ENCODE data around the gene EEA1.

Gene EEA1

DNA sequence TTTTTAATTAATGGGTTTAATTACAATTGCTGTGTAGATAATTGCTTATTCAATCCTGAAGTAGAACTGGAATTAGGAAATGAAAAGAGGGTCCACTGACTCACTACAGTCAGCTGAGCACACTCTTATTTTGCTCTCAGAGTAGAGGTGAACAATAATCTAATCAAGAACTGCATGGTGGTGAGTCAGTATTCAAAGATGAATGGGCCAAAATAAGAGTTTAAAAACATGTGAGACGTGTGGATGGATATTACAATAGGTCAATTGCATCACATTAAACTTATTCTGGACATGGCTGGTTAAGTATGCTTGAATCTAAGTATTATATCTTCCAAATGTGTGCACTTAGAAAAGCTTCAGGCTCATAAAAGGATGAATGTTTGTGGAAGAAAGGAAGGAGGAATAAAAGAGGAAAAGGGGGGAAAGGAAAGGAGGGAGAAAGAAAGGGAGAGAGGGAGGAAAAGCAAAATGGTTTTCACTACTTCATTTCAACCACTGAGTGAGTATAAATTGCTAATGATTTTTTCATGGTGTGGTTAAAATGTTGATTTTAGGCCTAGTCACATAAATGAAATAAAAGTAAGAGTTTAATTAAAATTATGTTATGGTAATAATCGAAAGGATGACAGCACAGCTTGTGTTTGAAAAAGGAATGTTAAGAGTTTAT is 27.0 kb upstream of the EEA1 start:
- Histone ChIP-seq H3K9ac (ENCODE audit: low read length in 5 of 5) (no peak overlapping the region), H3K27me3 (ENCODE audit: control insufficient read depth in 5 of 5, insufficient read depth in 4 of 5, low read length in 5 of 5) (no peaks in the 10 kb centered on the region), H3K4me1 (ENCODE audit: control insufficient read depth in 5 of 5, insufficient read depth in 5 of 5, low read length in 5 of 5) (peaks cover 0 to 2% (median 0%) of the 10 kb centered on the region in 5 donors), H3K4me3 (ENCODE audit: low read depth in 1 of 5, low read length in 5 of 5) (no peak overlapping the region), H3K27ac (ENCODE audit: low read depth, low read length) (no peak overlapping the region), H3K9me3 (ENCODE audit: control insufficient read depth in 5 of 5, low read length in 5 of 5) (peaks cover 0 to 18% (median 11%) of the 10 kb centered on the region in 5 donors), H3K36me3 (ENCODE audit: control insufficient read depth in 5 of 5, insufficient read depth in 5 of 5, low read length in 5 of 5) (no peaks in the 10 kb centered on the region)

DNA sequence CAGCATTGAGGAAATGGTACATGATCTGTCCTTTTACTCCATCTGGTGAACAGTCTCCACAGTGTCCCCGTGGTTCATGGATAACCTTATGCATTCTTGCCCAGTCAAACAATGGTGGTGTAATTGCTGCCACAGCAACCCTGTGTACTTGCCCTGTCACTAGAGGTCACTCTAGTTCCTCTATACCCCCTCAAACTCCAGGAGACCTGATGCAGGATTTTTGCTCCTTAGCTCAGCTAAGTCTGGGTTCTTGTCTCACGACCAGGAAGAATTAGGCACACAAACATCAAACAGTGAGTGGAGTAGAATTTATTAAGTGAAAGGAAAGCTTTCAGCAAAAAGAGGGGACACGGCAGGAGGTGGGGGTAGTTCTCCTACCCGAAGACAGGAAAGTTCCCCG is 24.7 kb upstream of the EEA1 start:
- Histone ChIP-seq H3K9me3 (ENCODE audit: control insufficient read depth in 5 of 5, low read length in 5 of 5) (peaks cover 0 to 18% (median 11%) of the 10 kb centered on the region in 5 donors), H3K9ac (ENCODE audit: low read length in 5 of 5) (no peak overlapping the region), H3K4me1 (ENCODE audit: control insufficient read depth in 5 of 5, insufficient read depth in 5 of 5, low read length in 5 of 5) (peaks cover 0 to 2% (median 0%) of the 10 kb centered on the region in 5 donors), H3K36me3 (ENCODE audit: control insufficient read depth in 5 of 5, insufficient read depth in 5 of 5, low read length in 5 of 5) (no peaks in the 10 kb centered on the region), H3K27ac (ENCODE audit: low read depth, low read length) (no peak overlapping the region), H3K27me3 (ENCODE audit: control insufficient read depth in 5 of 5, insufficient read depth in 4 of 5, low read length in 5 of 5) (no peaks in the 10 kb centered on the region), H3K4me3 (ENCODE audit: low read depth in 1 of 5, low read length in 5 of 5) (no peak overlapping the region)

GRCh38 chr12:92952394-92952793 is 23.3 kb upstream of the EEA1 start:
- Histone ChIP-seq H3K27ac (ENCODE audit: low read depth, low read length) (no peak overlapping the region), H3K4me1 (ENCODE audit: control insufficient read depth in 5 of 5, insufficient read depth in 5 of 5, low read length in 5 of 5) (peaks cover 0 to 2% (median 0%) of the 10 kb centered on the region in 5 donors), H3K36me3 (ENCODE audit: control insufficient read depth in 5 of 5, insufficient read depth in 5 of 5, low read length in 5 of 5) (no peaks in the 10 kb centered on the region), H3K9me3 (ENCODE audit: control insufficient read depth in 5 of 5, low read length in 5 of 5) (peaks cover 0 to 15% (median 8%) of the 10 kb centered on the region in 5 donors), H3K27me3 (ENCODE audit: control insufficient read depth in 5 of 5, insufficient read depth in 4 of 5, low read length in 5 of 5) (no peaks in the 10 kb centered on the region), H3K4me3 (ENCODE audit: low read depth in 1 of 5, low read length in 5 of 5) (no peak overlapping the region), H3K9ac (ENCODE audit: low read length in 5 of 5) (no peak overlapping the region)

- Histone ChIP-seq H3K36me3 (ENCODE audit: control insufficient read depth in 5 of 5, insufficient read depth in 5 of 5, low read length in 5 of 5) (no peaks in the 10 kb centered on the region), H3K4me1 (ENCODE audit: control insufficient read depth in 5 of 5, insufficient read depth in 5 of 5, low read length in 5 of 5) (peaks cover 0 to 1% (median 0%) of the 10 kb centered on the region in 5 donors), H3K9ac (ENCODE audit: low read length in 5 of 5) (no peak overlapping the region), H3K27me3 (ENCODE audit: control insufficient read depth in 5 of 5, insufficient read depth in 4 of 5, low read length in 5 of 5) (no peaks in the 10 kb centered on the region), H3K9me3 (ENCODE audit: control insufficient read depth in 5 of 5, low read length in 5 of 5) (peaks cover 0 to 11% (median 8%) of the 10 kb centered on the region in 5 donors), H3K27ac (ENCODE audit: low read depth, low read length) (no peak overlapping the region), H3K4me3 (ENCODE audit: low read depth in 1 of 5, low read length in 5 of 5) (no peak overlapping the region)
Measured at GRCh38 chr12:92951006-92951405, 21.9 kb upstream of the EEA1 start.

DNA sequence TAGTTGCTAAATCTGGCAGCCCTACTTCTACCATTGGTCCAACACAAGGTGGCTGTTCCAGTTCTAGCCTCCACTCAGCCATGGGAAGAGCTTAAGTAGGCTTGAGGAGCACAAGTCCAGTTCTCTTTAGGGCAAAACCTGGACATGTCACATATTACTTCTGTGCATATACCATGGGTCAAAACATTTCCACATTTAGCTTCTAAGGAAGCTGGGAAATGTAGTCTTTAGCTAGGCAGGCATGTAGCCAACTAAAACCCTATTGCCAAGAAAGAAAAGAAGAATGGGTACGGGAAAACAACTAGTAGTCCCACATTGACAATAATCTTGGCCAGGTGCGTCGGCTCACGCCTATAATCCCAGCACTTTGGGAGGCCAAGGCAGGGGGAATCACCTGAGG is 20.9 kb upstream of the EEA1 start:
- no peaks in the 10 kb centered on the region for H3K27me3 ChIP-seq (ENCODE audit: control insufficient read depth in 5 of 5, insufficient read depth in 4 of 5, low read length in 5 of 5)
- peaks cover 0 to 6% (median 0%) of the 10 kb centered on the region in 5 donors for H3K4me1 ChIP-seq (ENCODE audit: control insufficient read depth in 5 of 5, insufficient read depth in 5 of 5, low read length in 5 of 5)
- no peak overlapping the region for H3K9ac ChIP-seq (ENCODE audit: low read length in 5 of 5)
- H3K4me3 ChIP-seq (ENCODE audit: low read depth in 1 of 5, low read length in 5 of 5), result no peak overlapping the region
- H3K9me3 ChIP-seq (ENCODE audit: control insufficient read depth in 5 of 5, low read length in 5 of 5), result peaks cover 0 to 11% (median 8%) of the 10 kb centered on the region in 5 donors
- H3K36me3 ChIP-seq (ENCODE audit: control insufficient read depth in 5 of 5, insufficient read depth in 5 of 5, low read length in 5 of 5), result no peaks in the 10 kb centered on the region
- H3K27ac ChIP-seq (ENCODE audit: low read depth, low read length), result no peak overlapping the region

GRCh38 chr12:92949466-92949865 is 20.4 kb upstream of the EEA1 start:
- H3K36me3 ChIP-seq (ENCODE audit: control insufficient read depth in 5 of 5, insufficient read depth in 5 of 5, low read length in 5 of 5), result no peaks in the 10 kb centered on the region

DNA sequence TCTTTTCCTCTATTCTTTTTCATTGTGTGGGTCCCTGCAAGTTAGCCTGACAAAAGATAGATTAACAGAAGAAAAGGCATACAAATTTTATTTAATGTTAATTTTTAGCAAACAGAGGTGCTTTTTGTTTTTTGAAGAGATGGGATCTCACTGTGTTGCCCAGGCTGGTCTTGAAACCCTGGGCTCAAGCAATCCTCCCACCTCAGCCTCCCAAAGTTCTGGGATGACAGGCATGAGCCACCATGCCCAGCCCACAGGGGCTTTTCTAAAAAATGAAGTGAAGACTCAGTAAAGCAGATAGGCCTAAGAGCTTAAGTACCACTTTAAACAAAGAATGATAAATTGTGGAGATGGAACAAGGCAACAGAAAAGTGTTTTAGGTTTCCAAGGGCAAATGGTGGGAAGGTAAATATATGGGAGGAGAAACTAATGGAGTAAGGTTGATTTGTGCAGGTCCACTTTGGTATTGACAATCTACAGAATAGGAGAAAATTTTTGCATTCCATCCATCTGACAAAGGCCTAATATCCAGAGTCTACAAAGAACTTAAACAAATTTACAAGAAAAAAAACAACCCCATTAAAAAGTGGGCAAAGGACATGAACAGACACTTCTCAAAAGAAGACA is 18.6 kb upstream of the EEA1 start:
- Histone ChIP-seq H3K9me3 (ENCODE audit: control insufficient read depth in 5 of 5, low read length in 5 of 5) (no peaks in the 10 kb centered on the region), H3K4me1 (ENCODE audit: control insufficient read depth in 5 of 5, insufficient read depth in 5 of 5, low read length in 5 of 5) (peaks cover 0 to 9% (median 0%) of the 10 kb centered on the region in 5 donors), H3K36me3 (ENCODE audit: control insufficient read depth in 5 of 5, insufficient read depth in 5 of 5, low read length in 5 of 5) (no peaks in the 10 kb centered on the region), H3K4me3 (ENCODE audit: low read depth in 1 of 5, low read length in 5 of 5) (no peak overlapping the region), H3K27me3 (ENCODE audit: control insufficient read depth in 5 of 5, insufficient read depth in 4 of 5, low read length in 5 of 5) (no peaks in the 10 kb centered on the region), H3K27ac (ENCODE audit: low read depth, low read length) (no peak overlapping the region), H3K9ac (ENCODE audit: low read length in 5 of 5) (no peak overlapping the region)

More at GRCh38 chr12:92949466-92949865, 20.4 kb upstream of the EEA1 start:
- Histone ChIP-seq H3K27me3 (ENCODE audit: control insufficient read depth in 5 of 5, insufficient read depth in 4 of 5, low read length in 5 of 5) (no peaks in the 10 kb centered on the region), H3K27ac (ENCODE audit: low read depth, low read length) (no peak overlapping the region), H3K9me3 (ENCODE audit: control insufficient read depth in 5 of 5, low read length in 5 of 5) (peaks cover 0 to 11% (median 8%) of the 10 kb centered on the region in 5 donors), H3K4me3 (ENCODE audit: low read depth in 1 of 5, low read length in 5 of 5) (no peak overlapping the region), H3K9ac (ENCODE audit: low read length in 5 of 5) (no peak overlapping the region), H3K4me1 (ENCODE audit: control insufficient read depth in 5 of 5, insufficient read depth in 5 of 5, low read length in 5 of 5) (peaks cover 0 to 6% (median 0%) of the 10 kb centered on the region in 5 donors)

- peaks cover 0 to 10% (median 0%) of the 10 kb centered on the region in 5 donors for H3K4me1 ChIP-seq (ENCODE audit: control insufficient read depth in 5 of 5, insufficient read depth in 5 of 5, low read length in 5 of 5)
- H3K27me3 ChIP-seq (ENCODE audit: control insufficient read depth in 5 of 5, insufficient read depth in 4 of 5, low read length in 5 of 5), result no peaks in the 10 kb centered on the region
- H3K9ac ChIP-seq (ENCODE audit: low read length in 5 of 5), result no peak overlapping the region
- H3K36me3 ChIP-seq (ENCODE audit: control insufficient read depth in 5 of 5, insufficient read depth in 5 of 5, low read length in 5 of 5), result no peaks in the 10 kb centered on the region
- no peaks in the 10 kb centered on the region for H3K9me3 ChIP-seq (ENCODE audit: control insufficient read depth in 5 of 5, low read length in 5 of 5)
- H3K27ac ChIP-seq (ENCODE audit: low read depth, low read length), result no peak overlapping the region
- H3K4me3 ChIP-seq (ENCODE audit: low read depth in 1 of 5, low read length in 5 of 5), result no peak overlapping the region
Measured at GRCh38 chr12:92945659-92946220, 16.6 kb upstream of the EEA1 start.

DNA sequence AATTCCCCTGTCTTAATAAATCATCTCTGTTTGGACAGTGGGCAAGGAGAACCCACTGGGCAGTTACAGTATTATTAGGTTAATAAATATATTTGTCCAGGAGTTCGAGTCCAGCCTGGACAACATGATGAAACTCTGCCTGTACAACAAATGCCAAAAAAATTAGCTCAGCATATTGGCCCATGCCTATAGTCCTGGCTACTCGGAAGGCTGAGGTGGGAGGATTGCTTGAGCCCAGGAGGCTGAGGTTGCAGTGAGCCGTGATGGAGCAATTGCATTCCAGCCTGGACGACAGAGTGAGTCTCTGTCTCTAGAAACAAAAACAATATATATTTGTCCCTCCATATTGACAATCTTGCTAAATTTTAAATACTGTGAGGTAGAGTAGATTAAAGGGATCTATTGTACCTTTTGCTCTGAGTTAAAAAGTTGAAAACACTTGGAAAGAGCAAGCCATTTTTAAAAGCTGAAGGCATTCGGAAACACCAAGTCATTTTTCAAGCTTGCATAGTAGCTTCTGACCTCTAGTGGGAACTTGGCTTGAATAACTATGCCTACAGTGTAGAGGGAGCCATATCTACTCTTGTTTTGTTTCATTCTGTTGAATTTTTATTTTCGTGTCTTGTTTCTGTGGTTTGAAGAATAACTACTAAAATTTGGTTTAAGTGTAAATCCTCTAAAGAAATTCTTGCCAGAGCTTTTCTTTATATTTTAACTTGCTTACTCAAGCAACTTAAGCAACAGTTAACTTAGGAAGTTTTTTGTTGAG is 14.6 kb upstream of the EEA1 start:
- Histone ChIP-seq H3K27me3 (ENCODE audit: control insufficient read depth in 5 of 5, insufficient read depth in 4 of 5, low read length in 5 of 5) (no peaks in the 10 kb centered on the region), H3K27ac (ENCODE audit: low read depth, low read length) (no peak overlapping the region), H3K9me3 (ENCODE audit: control insufficient read depth in 5 of 5, low read length in 5 of 5) (no peaks in the 10 kb centered on the region), H3K9ac (ENCODE audit: low read length in 5 of 5) (no peak overlapping the region), H3K4me3 (ENCODE audit: low read depth in 1 of 5, low read length in 5 of 5) (no peak overlapping the region), H3K4me1 (ENCODE audit: control insufficient read depth in 5 of 5, insufficient read depth in 5 of 5, low read length in 5 of 5) (peaks cover 0 to 10% (median 0%) of the 10 kb centered on the region in 5 donors), H3K36me3 (ENCODE audit: control insufficient read depth in 5 of 5, insufficient read depth in 5 of 5, low read length in 5 of 5) (no peaks in the 10 kb centered on the region)
